Measurements from ENCODE around the gene SFTPD. TPM values are rescaled to one million over a fixed set of nuclear protein-coding genes. Genes with fewer than 3 reads are reported as not detected.
A peak's percentile ranks its signal among the peaks of the same experiment; 100 is the strongest.

SFTPD gene
- total RNA-seq, 6 donors from 2014 or later, result 339 to 906 (median 589) TPM

DNA sequence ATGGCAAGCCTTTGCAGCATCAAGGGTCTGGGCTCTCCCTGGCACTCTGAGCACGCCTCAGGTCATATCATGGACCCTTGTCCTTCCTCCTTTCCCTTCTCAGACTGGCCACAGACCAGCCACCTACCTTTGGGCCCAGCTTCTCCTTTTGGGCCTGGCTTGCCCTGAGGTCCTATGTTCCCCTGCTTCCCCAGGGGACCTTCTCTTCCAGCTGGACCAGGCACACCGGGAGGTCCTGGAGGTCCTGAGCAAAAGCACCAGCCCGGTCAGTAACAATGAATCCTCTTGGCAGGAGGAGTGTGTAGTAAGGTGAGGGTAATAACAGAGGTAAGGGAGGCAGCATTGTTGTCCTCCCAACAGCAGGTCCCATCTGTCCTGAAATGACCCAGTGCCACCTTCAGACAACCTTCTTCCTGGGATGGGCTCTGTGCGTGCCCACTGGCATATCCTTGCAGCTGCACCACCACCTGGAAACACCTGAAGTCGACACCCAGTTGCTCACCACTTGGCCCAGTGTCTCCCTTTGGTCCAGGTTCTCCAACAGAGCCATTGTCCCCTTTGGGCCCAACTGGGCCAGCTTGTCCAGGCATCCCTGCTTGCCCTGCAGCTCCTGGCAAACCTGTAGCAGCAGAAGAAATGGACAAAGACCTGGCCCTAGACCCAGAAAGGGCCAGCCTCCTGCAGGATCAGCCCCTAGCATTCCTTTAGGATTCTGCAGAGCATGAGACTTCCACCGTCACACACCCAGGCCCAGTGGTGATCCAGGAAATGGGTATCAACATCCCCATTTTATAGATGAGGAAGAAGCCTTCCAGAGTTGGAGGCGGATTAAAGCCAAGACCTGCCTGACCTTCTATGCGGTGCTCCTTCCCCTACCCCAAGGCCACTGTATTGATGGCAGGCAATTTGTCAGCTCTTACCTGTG, 6.4 kb downstream of the SFTPD start:
- ATAC-seq (ENCODE audit: low FRiP score in 2 of 2) (no peak), DNase-seq (no peak)
- H3K27ac ChIP-seq, result peak overlapping the region in 1 of 4 donors; percentile 30
- H3K9me3 ChIP-seq, result no peaks in the 10 kb centered on the region
- TF ChIP-seq EP300 (IDR thresholded peaks at IDR 0.05), result no peak
- TF ChIP-seq POLR2A (IDR thresholded peaks at IDR 0.05), result no peak
- TF ChIP-seq POLR2AphosphoS5 (IDR thresholded peaks at IDR 0.05), result no peak
- TF ChIP-seq, protein P1, sequence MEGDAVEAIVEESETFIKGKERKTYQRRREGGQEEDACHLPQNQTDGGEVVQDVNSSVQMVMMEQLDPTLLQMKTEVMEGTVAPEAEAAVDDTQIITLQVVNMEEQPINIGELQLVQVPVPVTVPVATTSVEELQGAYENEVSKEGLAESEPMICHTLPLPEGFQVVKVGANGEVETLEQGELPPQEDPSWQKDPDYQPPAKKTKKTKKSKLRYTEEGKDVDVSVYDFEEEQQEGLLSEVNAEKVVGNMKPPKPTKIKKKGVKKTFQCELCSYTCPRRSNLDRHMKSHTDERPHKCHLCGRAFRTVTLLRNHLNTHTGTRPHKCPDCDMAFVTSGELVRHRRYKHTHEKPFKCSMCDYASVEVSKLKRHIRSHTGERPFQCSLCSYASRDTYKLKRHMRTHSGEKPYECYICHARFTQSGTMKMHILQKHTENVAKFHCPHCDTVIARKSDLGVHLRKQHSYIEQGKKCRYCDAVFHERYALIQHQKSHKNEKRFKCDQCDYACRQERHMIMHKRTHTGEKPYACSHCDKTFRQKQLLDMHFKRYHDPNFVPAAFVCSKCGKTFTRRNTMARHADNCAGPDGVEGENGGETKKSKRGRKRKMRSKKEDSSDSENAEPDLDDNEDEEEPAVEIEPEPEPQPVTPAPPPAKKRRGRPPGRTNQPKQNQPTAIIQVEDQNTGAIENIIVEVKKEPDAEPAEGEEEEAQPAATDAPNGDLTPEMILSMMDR (IDR thresholded peaks at IDR 0.05), result no peak
- H3K4me3 ChIP-seq, result no peak overlapping the region
- WGBS, 2 donors, result 93 to 94% methylated on average over 8 of the region's 8 CpGs
- H3K4me1 ChIP-seq, result peaks cover 0 to 14% (median 0%) of the 10 kb centered on the region in 4 donors
- H3K27me3 ChIP-seq, result no peaks in the 10 kb centered on the region
- peaks cover 0 to 8% (median 4%) of the 10 kb centered on the region in 4 donors for H3K36me3 ChIP-seq

DNA sequence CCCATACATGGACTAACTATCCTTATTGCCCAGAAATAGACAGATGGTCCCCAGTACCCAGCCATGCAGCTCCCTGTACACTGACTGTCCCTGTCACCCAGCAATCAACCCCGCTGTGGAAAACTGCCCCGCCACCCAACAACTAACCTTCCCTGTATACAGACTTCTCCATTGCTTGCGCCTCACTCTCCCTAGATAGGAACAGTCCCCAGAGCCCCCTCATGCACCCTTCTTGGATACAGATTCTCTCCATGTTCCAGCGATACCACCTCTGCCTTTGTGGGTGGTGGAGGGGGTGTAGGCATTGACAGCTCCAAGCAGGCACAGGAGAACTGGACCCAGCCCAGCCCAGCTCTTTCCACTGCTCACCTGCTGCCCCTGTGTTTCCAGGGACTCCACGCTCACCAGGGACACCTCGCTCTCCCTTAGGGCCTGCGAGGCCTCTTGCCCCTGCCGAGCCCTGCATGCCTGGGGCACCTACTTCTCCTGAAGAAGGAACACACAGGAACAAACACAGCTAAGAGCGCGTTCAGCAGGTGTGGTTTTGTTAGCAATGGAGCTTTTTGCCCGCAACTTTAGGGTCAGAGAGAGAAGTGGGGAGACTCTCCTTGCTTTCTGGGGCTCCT, 7.2 kb downstream of the SFTPD start:
- no peaks in the 10 kb centered on the region for H3K27me3 ChIP-seq
- DNase-seq (peak in 1 of 2 donors; percentile 44), ATAC-seq (ENCODE audit: low FRiP score in 2 of 2) (no peak)
- no peaks in the 10 kb centered on the region for H3K9me3 ChIP-seq
- no peak for TF ChIP-seq EP300 (IDR thresholded peaks at IDR 0.05)
- TF ChIP-seq, protein P1 (IDR thresholded peaks at IDR 0.05), result no peak
- TF ChIP-seq POLR2AphosphoS5 (IDR thresholded peaks at IDR 0.05), result no peak
- no peak for TF ChIP-seq POLR2A (IDR thresholded peaks at IDR 0.05)
- peak overlapping the region in 2 of 4 donors; percentile 11 to 30 for H3K27ac ChIP-seq
- WGBS, 2 donors, result 83 to 90% methylated on average over 10 to 11 of the region's 11 CpGs
- H3K4me1 ChIP-seq, result peaks cover 0 to 11% (median 0%) of the 10 kb centered on the region in 4 donors
- no peak overlapping the region for H3K4me3 ChIP-seq
- H3K36me3 ChIP-seq, result peaks cover 0 to 10% (median 5%) of the 10 kb centered on the region in 4 donors

DNA sequence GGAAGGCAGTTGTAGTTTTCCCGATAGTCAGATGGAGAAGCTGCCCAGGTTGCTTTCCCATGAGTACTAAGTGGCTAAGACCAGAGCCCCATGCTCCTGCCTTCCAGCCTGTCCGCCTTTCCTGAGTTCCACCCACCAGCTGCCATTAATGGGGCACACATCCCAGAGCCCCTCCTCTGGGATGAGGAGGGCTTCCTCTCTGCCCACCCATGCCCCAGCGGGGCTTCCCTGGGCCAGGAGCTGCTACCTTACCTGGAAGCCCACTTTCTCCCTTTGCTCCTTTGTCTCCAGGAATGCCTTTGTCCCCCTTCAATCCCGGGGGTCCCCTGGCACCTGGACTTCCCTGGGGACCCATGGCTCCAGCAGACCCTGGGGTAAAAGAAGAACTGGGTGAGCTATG, 7.8 kb downstream of the SFTPD start:
- 89 to 99% methylated on average over 4 of the region's 4 CpGs for WGBS, 2 donors

GRCh38 chr10:79940431-79940830, 8.5 kb downstream of the SFTPD start:
- Histone ChIP-seq H3K4me1 (peaks cover 0 to 5% (median 0%) of the 10 kb centered on the region in 4 donors), H3K9me3 (no peaks in the 10 kb centered on the region), H3K27me3 (no peaks in the 10 kb centered on the region), H3K27ac (no peak overlapping the region), H3K4me3 (no peak overlapping the region), H3K36me3 (peaks cover 0 to 10% (median 5%) of the 10 kb centered on the region in 4 donors)
- TF ChIP-seq, protein P1 (IDR thresholded peaks at IDR 0.05), result no peak
- TF ChIP-seq EP300 (IDR thresholded peaks at IDR 0.05) (no peak), POLR2AphosphoS5 (IDR thresholded peaks at IDR 0.05) (no peak), POLR2A (IDR thresholded peaks at IDR 0.05) (no peak)
- DNase-seq (no peak), ATAC-seq (ENCODE audit: low FRiP score in 2 of 2) (no peak)

More for the DNA sequence above, 7.8 kb downstream of the SFTPD start:
- TF ChIP-seq POLR2A (IDR thresholded peaks at IDR 0.05), result no peak
- TF ChIP-seq, protein P1 (IDR thresholded peaks at IDR 0.05), result no peak
- no peak for TF ChIP-seq EP300 (IDR thresholded peaks at IDR 0.05)
- no peak for TF ChIP-seq POLR2AphosphoS5 (IDR thresholded peaks at IDR 0.05)
- Histone ChIP-seq H3K27me3 (no peaks in the 10 kb centered on the region), H3K4me3 (no peak overlapping the region), H3K36me3 (peaks cover 0 to 10% (median 5%) of the 10 kb centered on the region in 4 donors), H3K9me3 (no peaks in the 10 kb centered on the region), H3K27ac (peak overlapping the region in 1 of 4 donors; percentile 11), H3K4me1 (peaks cover 0 to 6% (median 0%) of the 10 kb centered on the region in 4 donors)
- ATAC-seq (ENCODE audit: low FRiP score in 2 of 2) (no peak), DNase-seq (no peak)

All from upper lobe of left lung (tissue), 6 donors.